Suprapubic skin (tissue), 4 donors: ENCODE results near the gene GPR176.

Experiments used
- CTCF ChIP-seq, 2 donors: fragments of 200-600 bp in 1 of 2; fragments of 450-650 bp in 1 of 2; sonication (generic) in 1 of 2; IDR thresholded peaks; one replicate each; pipeline ENCODE4 v1.5.1; 2016 to 2019; ENCODE audit warnings: antibody characterized with exemption in 2 of 2, mild to moderate bottlenecking in 1 of 2, moderate library complexity in 1 of 2
- POLR2A ChIP-seq, 2 donors: fragments of 450-650 bp; IDR thresholded peaks; one replicate each; pipeline ENCODE4 v1.6.1; 2017; ENCODE audit warnings: antibody characterized with exemption in 2 of 2, mild to moderate bottlenecking in 2 of 2, moderate library complexity in 2 of 2
- POLR2AphosphoS5 ChIP-seq, 3 donors: sonication (generic); formaldehyde crosslinking; IDR thresholded peaks; one replicate each; pipeline ENCODE4 v1.6.1; 2017; ENCODE audit warnings: antibody characterized with exemption in 3 of 3

GRCh38 chr15:39796601-39797000 lies 123.5 kb downstream of the GPR176 start:
- TF ChIP-seq CTCF (IDR thresholded peaks at IDR 0.05) (no peak), POLR2AphosphoS5 (IDR thresholded peaks at IDR 0.05) (no peak), POLR2A (IDR thresholded peaks at IDR 0.05) (no peak)
